IgD-negative memory B cell (primary cell): ENCODE measurements around the gene ATXN3. TPM values are rescaled to one million over a fixed set of nuclear protein-coding genes. Genes with fewer than 3 reads are reported as not detected.

Experiments
- H3K27ac Mint-ChIP-seq, 3 donors: one replicate each; pipeline ENCODE4 v1.8.0; 2020 to 2022; ENCODE audit warnings: mild to moderate bottlenecking in 3 of 3, mixed read lengths in 3 of 3, moderate library complexity in 1 of 3
- H3K27me3 Mint-ChIP-seq: one replicate; pipeline ENCODE4 v1.8.0; 2021; ENCODE audit warnings: mixed read lengths
- H3K36me3 Mint-ChIP-seq: one replicate; pipeline ENCODE4 v1.8.0; 2020; ENCODE audit warnings: mild to moderate bottlenecking, mixed read lengths
- H3K4me1 Mint-ChIP-seq, 3 donors: one replicate each; pipeline ENCODE4 v1.8.0; 2020 to 2022; ENCODE audit warnings: mixed read lengths in 3 of 3, mild to moderate bottlenecking in 1 of 3
- H3K4me3 Mint-ChIP-seq, 4 donors: one replicate each; pipeline ENCODE4 v1.8.0; 2020 to 2022; ENCODE audit warnings: mild to moderate bottlenecking in 4 of 4, mixed read lengths in 4 of 4, moderate library complexity in 3 of 4
- H3K9me3 Mint-ChIP-seq, 3 donors: one replicate each; pipeline ENCODE4 v1.8.0; 2020 to 2021; ENCODE audit warnings: mixed read lengths in 3 of 3, mild to moderate bottlenecking in 1 of 3
- polyA plus RNA-seq: library from polyadenylated mRNA; unstranded; fragments of 300-500 nt; fragmentation: Illumina TruSeq; gene quantifications from one replicate; pipeline ENCODE4 v1.2.3, GENCODE V29; 2021

Gene ATXN3
- polyA plus RNA-seq, result 22.7 TPM

DNA sequence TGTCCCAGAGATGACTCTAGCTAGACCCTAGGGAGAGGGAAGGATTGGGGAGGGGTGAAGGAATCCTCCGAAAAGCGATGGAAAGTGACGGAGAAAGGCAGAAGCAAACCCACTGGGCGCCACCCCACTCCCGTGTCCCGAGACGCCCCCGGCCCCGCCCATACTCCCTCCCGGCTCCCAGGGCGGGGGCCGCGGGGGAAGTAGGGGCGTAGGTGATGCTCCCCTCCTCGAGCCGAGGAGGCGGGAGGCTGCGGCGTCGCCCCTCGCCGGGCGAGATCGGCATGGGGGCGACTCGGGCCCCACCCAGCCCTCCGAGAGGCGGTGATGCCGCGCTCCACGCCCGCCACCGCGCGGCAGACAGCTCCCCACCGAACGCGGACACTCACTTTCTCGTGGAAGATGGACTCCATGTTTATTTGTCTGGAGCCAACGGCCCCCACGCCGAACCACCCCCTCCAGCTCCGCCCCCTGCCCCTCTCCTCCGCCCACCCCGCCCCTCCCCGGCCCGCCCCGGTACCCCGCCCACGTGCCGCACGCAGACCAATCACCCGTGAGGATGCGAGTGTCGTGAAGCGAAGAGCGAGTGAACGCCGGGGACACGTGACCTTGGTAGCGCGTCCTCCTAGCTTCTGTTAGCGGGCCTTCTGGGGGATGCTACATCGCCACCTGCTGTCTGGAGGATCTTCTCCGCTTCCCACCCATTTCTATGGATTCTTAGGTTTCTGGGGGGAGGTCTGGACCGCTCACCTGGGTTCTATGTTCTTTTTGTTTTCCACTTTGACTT lies at the start of gene ATXN3:
Gene ATXN3 (minus strand): TSS at position 440 of the 784 bp plus-strand sequence. CDS start 30 bp downstream, at position 410.
- H3K4me3 Mint-ChIP-seq, result peak within 1 kb of the TSS; percentile 91 to 100 (median 96)
- peaks cover 2% of the 10 kb centered on the region for H3K36me3 Mint-ChIP-seq
- no peaks in the 10 kb centered on the region for H3K9me3 Mint-ChIP-seq
- H3K4me1 Mint-ChIP-seq, result peaks cover 26 to 38% (median 38%) of the 10 kb centered on the region in 3 donors
- no peaks in the 10 kb centered on the region for H3K27me3 Mint-ChIP-seq
- peak within 1 kb of the TSS; percentile 64 to 97 (median 79) for H3K27ac Mint-ChIP-seq

DNA sequence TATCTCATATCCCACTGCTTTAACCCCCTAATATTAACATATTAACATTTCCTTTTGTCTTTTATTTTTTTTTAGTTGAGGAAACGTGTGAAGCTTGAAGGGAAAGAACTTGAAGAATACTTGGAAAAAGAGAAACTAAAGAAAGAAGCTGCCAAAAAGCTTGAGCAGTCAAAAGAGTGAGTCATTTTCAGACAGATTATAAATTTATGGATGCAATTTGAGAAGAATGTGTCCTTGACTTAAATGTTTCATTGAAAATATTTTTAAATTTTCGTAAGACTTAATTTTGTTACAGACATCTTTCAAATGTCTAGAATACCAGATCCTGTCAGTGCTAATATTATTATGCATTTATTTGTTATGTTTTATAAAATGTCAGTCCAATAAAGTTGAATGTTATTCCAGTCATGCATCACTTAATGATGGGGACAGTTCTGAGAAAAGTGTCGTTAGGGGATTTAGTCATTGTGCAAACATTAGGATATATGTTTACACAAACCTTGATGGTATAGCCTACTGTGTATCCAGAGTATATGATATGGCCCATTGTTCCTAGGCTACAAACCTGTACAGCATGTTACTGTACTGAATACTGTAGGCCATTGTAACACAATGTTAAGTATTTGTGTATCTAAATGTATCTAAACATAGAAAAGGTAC lies 48.0 kb upstream of the ATXN3 start:
- Mint-ChIP-seq H3K27ac (no peak overlapping the region), H3K36me3 (peaks cover 11% of the 10 kb centered on the region), H3K9me3 (no peaks in the 10 kb centered on the region), H3K4me3 (no peak overlapping the region), H3K27me3 (no peaks in the 10 kb centered on the region), H3K4me1 (peaks cover 0 to 3% (median 0%) of the 10 kb centered on the region in 3 donors)

DNA sequence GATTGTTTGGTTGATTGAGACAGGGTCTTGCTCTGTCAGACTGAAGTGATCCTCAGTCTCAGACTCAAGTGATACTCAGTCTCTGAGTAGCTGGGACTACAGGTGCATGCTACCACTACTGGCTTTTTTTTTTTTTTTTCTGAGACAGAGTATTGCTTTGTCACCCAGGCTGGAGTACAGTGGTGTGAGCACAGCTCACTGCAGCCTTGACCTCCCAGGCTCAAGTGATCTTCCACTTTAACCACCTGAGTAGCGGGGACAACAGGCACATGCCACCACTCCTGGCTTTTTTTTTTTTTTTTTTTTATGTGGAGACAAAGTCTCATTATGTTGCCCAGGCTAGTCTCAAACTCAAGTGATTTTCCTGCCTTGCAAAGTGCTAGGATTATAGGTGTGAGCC lies 47.2 kb upstream of the ATXN3 start:
- no peaks in the 10 kb centered on the region for H3K9me3 Mint-ChIP-seq
- no peak overlapping the region for H3K4me3 Mint-ChIP-seq
- H3K36me3 Mint-ChIP-seq, result peaks cover 8% of the 10 kb centered on the region
- H3K27me3 Mint-ChIP-seq, result no peaks in the 10 kb centered on the region
- H3K4me1 Mint-ChIP-seq, result peaks cover 0 to 3% (median 0%) of the 10 kb centered on the region in 3 donors
- no peak overlapping the region for H3K27ac Mint-ChIP-seq

DNA sequence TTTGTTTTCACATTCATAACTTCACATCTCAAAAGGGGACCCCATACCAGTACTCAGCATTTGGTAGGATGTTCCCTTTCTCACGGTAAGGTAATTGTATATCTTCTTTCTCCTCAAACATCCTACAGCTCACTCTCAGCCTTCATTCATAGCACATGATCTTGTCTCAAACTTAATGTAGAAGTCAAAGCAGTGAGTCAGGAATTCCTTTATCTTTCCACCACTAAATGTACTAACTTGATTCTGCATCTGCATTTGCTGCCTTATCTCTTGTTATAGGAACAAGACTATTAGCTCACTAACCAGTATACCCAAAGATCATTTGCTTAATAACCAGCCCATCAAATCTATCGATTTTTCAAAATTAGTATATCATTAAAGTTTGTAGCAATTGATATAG lies 38.3 kb upstream of the ATXN3 start:
- Mint-ChIP-seq H3K4me3 (no peak overlapping the region), H3K4me1 (peaks cover 0 to 2% (median 2%) of the 10 kb centered on the region in 3 donors), H3K36me3 (peaks cover 21% of the 10 kb centered on the region), H3K27me3 (no peaks in the 10 kb centered on the region), H3K27ac (no peak overlapping the region), H3K9me3 (no peaks in the 10 kb centered on the region)

DNA sequence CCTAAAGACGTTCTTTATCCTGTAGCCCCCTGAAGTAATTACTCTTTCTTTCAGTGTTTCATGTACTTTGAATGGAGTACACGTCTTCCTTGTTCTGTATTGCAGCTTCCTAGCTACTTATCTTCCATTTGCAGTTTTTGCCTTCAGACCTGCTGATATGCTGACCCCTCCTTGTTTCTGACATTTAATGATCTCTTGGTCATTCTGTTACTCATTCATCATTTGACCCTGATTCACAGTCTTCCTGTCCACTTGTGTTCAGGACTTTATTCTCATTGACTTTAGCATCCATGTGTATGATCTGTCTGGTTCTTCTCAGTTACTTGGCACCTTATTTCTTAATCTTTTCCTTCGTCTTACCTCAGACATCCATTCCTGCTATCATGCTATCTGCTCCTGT lies 37.6 kb upstream of the ATXN3 start:
- Mint-ChIP-seq H3K9me3 (no peaks in the 10 kb centered on the region), H3K27me3 (no peaks in the 10 kb centered on the region), H3K4me3 (no peak overlapping the region), H3K27ac (peak overlapping the region in 1 of 3 donors; percentile 76), H3K4me1 (peaks cover 0 to 2% (median 2%) of the 10 kb centered on the region in 3 donors), H3K36me3 (peaks cover 20% of the 10 kb centered on the region)

DNA sequence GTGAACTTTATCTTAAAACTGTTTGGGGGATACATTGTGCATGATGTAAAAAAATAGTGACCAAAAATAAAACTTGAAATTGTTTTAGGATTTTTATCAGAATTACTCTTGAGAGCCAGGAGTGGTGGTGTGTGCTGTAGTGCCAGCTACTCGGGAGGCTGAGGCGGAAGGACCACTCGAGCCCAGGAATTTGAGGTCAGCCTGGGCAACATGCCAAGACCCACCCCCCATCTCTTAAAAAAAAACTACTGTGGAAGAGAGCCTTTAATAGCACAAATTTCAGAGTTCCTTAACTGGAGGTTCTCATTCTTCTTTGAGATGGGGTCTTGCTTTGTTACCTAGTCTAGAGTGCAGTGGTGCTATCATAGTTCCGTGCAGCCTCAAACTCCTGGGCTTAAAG lies 36.9 kb upstream of the ATXN3 start:
- Mint-ChIP-seq H3K9me3 (no peaks in the 10 kb centered on the region), H3K4me3 (no peak overlapping the region), H3K36me3 (peaks cover 19% of the 10 kb centered on the region), H3K4me1 (peaks cover 0 to 2% (median 1%) of the 10 kb centered on the region in 3 donors), H3K27ac (peak overlapping the region in 1 of 3 donors; percentile 57), H3K27me3 (no peaks in the 10 kb centered on the region)

DNA sequence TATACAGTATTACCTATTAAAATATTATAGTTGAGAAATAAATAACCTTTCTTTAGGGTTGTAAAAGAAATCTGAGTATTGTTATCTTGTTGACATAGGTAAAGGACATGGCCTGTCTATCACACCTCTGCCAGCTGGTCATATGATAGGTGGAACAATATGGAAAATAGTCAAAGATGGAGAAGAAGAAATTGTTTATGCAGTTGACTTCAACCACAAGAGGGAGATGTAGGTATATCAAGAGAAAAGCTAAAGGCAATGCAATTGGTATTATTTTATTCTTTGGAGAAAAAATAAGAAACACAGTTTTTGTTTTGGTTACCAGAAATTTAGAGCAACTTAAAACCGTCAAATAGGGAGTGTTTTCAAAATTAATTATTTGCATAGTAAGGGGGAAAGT lies 28.9 kb upstream of the ATXN3 start:
- H3K4me3 Mint-ChIP-seq, result no peak overlapping the region
- peaks cover 2% of the 10 kb centered on the region for H3K36me3 Mint-ChIP-seq
- no peaks in the 10 kb centered on the region for H3K4me1 Mint-ChIP-seq
- no peaks in the 10 kb centered on the region for H3K9me3 Mint-ChIP-seq
- no peaks in the 10 kb centered on the region for H3K27me3 Mint-ChIP-seq
- peak overlapping the region in 1 of 3 donors; percentile 47 for H3K27ac Mint-ChIP-seq

DNA sequence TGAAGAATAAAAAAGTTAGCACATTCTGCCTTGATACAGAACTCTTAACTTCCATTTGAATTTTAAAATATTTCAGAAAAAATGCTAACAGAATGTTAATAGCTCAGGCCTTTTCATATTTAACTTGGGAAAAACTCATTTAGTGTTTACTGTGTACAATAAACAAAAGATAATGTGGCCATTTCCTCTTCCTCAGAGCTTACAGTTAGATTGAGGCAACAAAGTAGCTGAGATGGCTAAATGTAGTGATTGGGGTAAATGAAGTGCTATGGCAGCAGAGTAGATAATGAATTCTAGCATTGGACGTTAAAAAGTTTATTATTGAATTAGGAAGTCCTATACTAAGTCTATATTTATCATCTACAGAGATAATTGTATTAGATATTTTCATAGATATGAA lies 28.1 kb upstream of the ATXN3 start:
- peaks cover 2% of the 10 kb centered on the region for H3K36me3 Mint-ChIP-seq
- H3K4me3 Mint-ChIP-seq, result no peak overlapping the region
- H3K27ac Mint-ChIP-seq, result no peak overlapping the region
- H3K4me1 Mint-ChIP-seq, result no peaks in the 10 kb centered on the region
- H3K27me3 Mint-ChIP-seq, result no peaks in the 10 kb centered on the region
- no peaks in the 10 kb centered on the region for H3K9me3 Mint-ChIP-seq

DNA sequence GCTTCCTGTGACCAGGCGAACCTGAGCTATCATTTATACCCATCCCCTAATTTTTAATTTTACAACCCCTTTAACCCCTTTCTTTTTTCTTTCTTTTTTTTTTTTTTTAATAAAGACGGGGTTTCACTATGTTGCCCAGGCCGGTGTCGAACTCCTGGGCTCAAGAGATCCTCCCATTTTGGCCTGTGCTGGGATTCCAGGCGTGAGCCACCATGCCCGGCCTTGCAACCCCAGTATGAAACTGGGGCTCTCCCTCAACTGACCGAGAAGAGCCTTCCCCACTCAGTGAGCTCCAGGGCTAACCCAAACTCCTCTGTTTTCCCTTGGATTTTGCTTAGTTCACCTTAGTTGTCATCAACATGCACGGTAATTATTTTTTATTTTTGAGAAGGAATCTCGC lies 16.4 kb upstream of the ATXN3 start:
- H3K36me3 Mint-ChIP-seq, result no peaks in the 10 kb centered on the region
- peak overlapping the region; percentile 93 to 100 (median 99) for H3K27ac Mint-ChIP-seq
- no peaks in the 10 kb centered on the region for H3K9me3 Mint-ChIP-seq
- peaks cover 34 to 39% (median 34%) of the 10 kb centered on the region in 3 donors for H3K4me1 Mint-ChIP-seq
- peak overlapping the region; percentile 97 to 100 (median 98) for H3K4me3 Mint-ChIP-seq
- no peaks in the 10 kb centered on the region for H3K27me3 Mint-ChIP-seq

DNA sequence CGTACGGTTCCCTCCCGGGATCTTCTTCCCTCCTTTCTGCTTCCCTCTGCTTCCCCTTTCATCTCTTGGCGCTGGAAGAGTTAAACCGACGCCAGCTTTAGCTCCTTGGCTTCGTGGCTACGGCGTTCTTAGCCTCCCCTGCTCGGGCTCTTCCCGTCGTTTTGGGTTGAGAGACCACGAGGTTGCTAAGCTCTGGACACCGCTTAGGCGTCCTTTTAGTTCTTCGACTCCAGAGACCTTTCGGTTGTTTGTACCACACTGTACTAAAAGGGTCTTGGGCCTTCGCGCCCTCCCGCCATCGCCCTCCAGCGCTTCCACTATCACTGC lies 15.9 kb upstream of the ATXN3 start:
- no peaks in the 10 kb centered on the region for H3K9me3 Mint-ChIP-seq
- peaks cover 30 to 34% (median 31%) of the 10 kb centered on the region in 3 donors for H3K4me1 Mint-ChIP-seq
- H3K4me3 Mint-ChIP-seq, result peak overlapping the region; percentile 97 to 100 (median 98)
- no peaks in the 10 kb centered on the region for H3K36me3 Mint-ChIP-seq
- H3K27ac Mint-ChIP-seq, result peak overlapping the region; percentile 93 to 100 (median 99)
- H3K27me3 Mint-ChIP-seq, result no peaks in the 10 kb centered on the region

DNA sequence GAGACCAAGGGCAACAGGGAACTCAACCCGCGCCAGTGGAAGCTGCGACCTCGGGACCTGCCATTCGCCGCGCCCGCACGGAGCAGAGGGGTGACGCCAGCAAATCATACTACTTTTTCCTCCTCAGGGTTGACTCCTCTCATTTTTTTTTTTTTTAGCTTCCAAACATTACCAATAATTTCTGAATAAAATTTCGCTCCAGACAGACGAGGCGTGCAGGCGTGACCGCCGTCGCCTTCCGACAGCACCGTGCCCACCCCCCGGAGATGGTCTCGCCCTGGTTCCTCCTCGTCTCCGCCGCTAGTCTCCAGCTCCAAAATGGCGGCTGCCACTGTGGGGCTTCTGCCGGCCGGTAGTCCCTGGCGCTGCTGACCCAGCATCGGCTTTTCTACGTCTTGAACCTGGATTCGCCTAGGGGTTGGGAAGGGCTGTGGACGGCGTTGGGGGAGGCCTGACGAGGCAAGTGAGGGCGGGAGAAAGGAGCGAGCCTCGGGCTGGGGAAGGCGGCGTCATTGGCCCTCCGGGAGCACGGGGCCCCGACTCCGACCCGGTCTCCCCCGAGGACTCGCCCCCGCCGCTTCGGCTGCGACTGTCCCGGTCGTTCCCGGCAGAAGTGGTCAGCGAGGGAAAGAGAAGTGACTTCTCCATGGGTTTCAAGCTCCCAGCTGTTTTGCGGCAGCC lies 15.4 kb upstream of the ATXN3 start, which contains the start of the genes CPSF2 and NDUFB1:
Gene CPSF2 (plus strand): TSS at position 300 of the 681 bp plus-strand sequence. CDS start 9,016 bp downstream, outside the sequence.
Gene NDUFB1 (minus strand): TSS at position 37 of the 681 bp plus-strand sequence. CDS start 4,069 bp downstream, outside the sequence.
- peak within 1 kb of the TSS; percentile 93 to 100 (median 99) for H3K27ac Mint-ChIP-seq
- peaks cover 25 to 30% (median 29%) of the 10 kb centered on the region in 3 donors for H3K4me1 Mint-ChIP-seq
- H3K27me3 Mint-ChIP-seq, result no peaks in the 10 kb centered on the region
- H3K36me3 Mint-ChIP-seq, result no peaks in the 10 kb centered on the region
- H3K9me3 Mint-ChIP-seq, result no peaks in the 10 kb centered on the region
- peak within 1 kb of the TSS; percentile 97 to 100 (median 98) for H3K4me3 Mint-ChIP-seq

DNA sequence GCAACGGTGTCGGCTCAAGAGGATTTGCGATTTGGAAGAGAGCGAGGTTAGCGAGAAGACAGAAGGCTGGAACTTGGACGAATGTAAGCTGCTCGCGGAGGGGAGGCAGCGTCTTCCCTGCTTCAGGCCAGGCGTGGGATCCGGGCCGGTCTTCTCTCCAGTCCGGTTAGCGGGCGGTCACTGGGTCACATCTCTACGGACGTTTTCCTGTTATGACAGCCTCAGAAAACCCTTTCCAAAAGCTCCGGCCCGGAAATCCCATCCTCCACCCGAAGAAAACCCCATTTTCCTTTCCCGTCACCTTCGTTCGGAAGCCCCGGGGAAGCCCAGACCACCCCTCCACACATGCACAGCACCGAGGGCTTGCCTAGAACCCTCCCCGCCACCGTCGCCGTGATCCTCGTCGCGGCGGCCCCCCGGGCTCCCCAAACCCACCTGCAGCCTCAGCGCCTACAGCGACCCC lies 14.9 kb upstream of the ATXN3 start:
- peak overlapping the region; percentile 93 to 100 (median 99) for H3K27ac Mint-ChIP-seq
- H3K4me3 Mint-ChIP-seq, result peak overlapping the region; percentile 97 to 100 (median 98)
- H3K27me3 Mint-ChIP-seq, result no peaks in the 10 kb centered on the region
- no peaks in the 10 kb centered on the region for H3K36me3 Mint-ChIP-seq
- peaks cover 24 to 30% (median 30%) of the 10 kb centered on the region in 3 donors for H3K4me1 Mint-ChIP-seq
- no peaks in the 10 kb centered on the region for H3K9me3 Mint-ChIP-seq

DNA sequence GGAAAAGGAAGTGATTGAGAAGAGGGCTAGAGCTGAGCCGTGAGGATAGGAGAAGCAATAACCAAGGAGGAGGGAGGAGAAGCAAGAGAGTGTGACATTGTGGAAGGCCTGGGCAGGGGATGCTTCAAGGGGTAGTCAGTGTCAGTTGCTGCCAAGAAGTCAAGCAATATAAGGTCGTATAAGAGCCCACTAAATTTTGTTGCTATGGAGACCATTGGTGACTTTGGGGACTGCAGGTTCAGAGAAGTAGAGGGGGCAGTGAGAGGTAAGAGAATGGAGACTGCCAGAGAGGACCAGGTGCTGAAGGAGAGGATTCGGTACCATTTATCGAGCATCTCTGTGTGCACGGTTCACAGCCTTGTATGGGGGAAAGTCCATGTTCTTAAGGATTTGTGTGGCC lies 3.1 kb upstream of the ATXN3 start:
- Mint-ChIP-seq H3K4me1 (peaks cover 22 to 25% (median 23%) of the 10 kb centered on the region in 3 donors), H3K36me3 (peaks cover 2% of the 10 kb centered on the region), H3K4me3 (no peak overlapping the region), H3K9me3 (no peaks in the 10 kb centered on the region), H3K27me3 (no peaks in the 10 kb centered on the region), H3K27ac (peak overlapping the region in 1 of 3 donors; percentile 69)

DNA sequence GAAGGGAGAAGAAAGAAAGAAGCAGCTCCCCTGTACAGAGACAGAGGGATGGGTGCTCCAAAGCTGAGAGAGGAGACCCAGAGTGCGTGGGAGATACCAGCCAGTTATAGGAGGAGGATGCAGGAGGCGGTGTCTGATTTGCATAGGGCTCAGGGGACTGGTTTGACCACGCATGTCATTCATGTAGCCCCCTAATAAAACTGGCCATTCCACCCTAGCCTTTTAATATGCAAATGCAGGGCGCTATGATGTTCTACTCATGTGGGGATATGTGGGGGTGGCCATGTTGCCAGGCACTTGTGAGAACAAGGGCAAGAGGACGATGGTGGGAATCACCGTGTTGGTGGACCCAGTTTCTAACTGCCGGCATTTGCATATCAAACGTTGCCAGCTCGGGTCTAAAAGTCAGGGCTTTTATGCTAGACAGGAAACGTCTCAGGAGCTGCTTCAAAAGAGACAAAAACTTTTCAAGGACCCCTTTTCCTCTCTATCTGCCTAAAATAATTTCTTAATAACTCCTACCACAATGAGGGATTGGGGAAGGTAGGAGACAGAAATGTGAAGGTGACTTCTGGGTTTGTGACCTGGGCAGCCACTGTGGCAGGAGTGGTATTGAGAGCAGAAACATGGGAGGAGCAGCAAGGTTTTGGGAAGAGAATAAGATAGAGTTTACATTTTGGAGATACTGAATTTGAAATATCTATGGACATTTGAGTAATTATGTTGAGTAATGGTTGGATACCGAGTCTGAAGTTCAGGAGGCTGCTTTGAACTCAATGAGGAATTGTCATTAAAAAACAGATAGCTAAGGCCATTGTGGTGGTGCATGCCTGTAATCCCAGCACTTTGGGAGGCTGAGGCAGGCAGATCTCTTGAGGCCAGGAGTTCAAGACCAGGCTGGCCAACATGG lies 2.2 kb upstream of the ATXN3 start:
- H3K9me3 Mint-ChIP-seq, result no peaks in the 10 kb centered on the region
- peak overlapping the region; percentile 9 to 81 (median 34) for H3K27ac Mint-ChIP-seq
- peaks cover 2% of the 10 kb centered on the region for H3K36me3 Mint-ChIP-seq
- H3K4me1 Mint-ChIP-seq, result peaks cover 22 to 27% (median 25%) of the 10 kb centered on the region in 3 donors
- H3K27me3 Mint-ChIP-seq, result no peaks in the 10 kb centered on the region
- peak overlapping the region; percentile 69 to 88 (median 78) for H3K4me3 Mint-ChIP-seq
